Mucosa of descending colon (tissue), 3 donors: ENCODE data around the gene PARP12. TPM values are rescaled to one million over a fixed set of nuclear protein-coding genes. Genes with fewer than 3 reads are reported as not detected.

Experiments used
- ATAC-seq: fragments of 200-7000 bp; cut with Tn5 transposase; one replicate; pipeline ENCODE4 v1.9.1; 2020; ENCODE audit warnings: mild to moderate bottlenecking, moderate library complexity
- DNase-seq, 3 donors: peaks; one replicate each; pipeline ENCODE4 v3.0.0-alpha.2; 2020
- H3K36me3 ChIP-seq: fragments of 200-600 bp; one replicate; pipeline ENCODE4 v1.8.0; 2021; ENCODE audit warnings: low read depth, mild to moderate bottlenecking
- H3K4me1 ChIP-seq: fragments of 200-600 bp; one replicate; pipeline ENCODE4 v1.8.0; 2021; ENCODE audit warnings: low read depth, mild to moderate bottlenecking
- H3K4me3 ChIP-seq: fragments of 200-600 bp; one replicate; pipeline ENCODE4 v1.8.0; 2021; ENCODE audit warnings: mild to moderate bottlenecking
- H3K9me3 ChIP-seq: fragments of 200-600 bp; one replicate; pipeline ENCODE4 v1.8.0; 2021; ENCODE audit warnings: mild to moderate bottlenecking
- CTCF ChIP-seq: fragments of 200-600 bp; IDR thresholded peaks from one replicate; pipeline ENCODE4 v1.8.0; 2022; ENCODE audit warnings: antibody characterized with exemption, mild to moderate bottlenecking
- intact Hi-C, 2 donors: fragments of 100-400 bp; cut with DNase I in 1 of 2; cut with micrococcal nuclease in 1 of 2; formaldehyde crosslinking; loops; one replicate each; pipeline versions ENCODE4 v1.11.0 to v1.11.1; 2022; cut with DNase I, micrococcal nuclease
- total RNA-seq, 3 donors: library from RNA; stranded (reverse); fragmentation: NEBNext Ultra II Directional in 2 of 3; extraction: Animal tissue kit (Norgen Biotek cat#: 25700) in 2 of 3; gene quantifications; one replicate each; pipeline versions ENCODE4 v1.2.1 to v1.2.4, GENCODE V29; 2021 to 2023
- donor health status: DM: no; HTN: no; CAD: no; lungs with moderate emphysema.
- donor health status: DM: no; HTN: no; CAD: no.
- donor health status: DM: no; HTN: yes; CAD: no.

PARP12 gene
- total RNA-seq, 3 donors from 2014 or later: 55.7 to 77.0 (median 61.8) TPM

- DNase-seq (no peak), ATAC-seq (no peak)
- Histone ChIP-seq H3K36me3 (no peaks in the 10 kb centered on the region), H3K4me3 (no peak overlapping the region), H3K9me3 (no peaks in the 10 kb centered on the region), H3K4me1 (no peaks in the 10 kb centered on the region)
- no peak for TF ChIP-seq CTCF
- intact Hi-C loops: no loop called here
These were observed 88.5 kb downstream of the PARP12 start for GRCh38 chr7:139974179-139974811.

Other genes starting within 250 kb of the PARP12 start
- gene TBXAS1, start 233.7 kb downstream of the PARP12 start, total RNA-seq: 10 to 100 TPM in 1 of 3 donors, 1 to 10 TPM in 2; 9.4 to 15.6 (median 9.7) TPM
- 10 to 100 TPM; 27.4 to 45.4 (median 27.9) TPM for gene KDM7A, start 114.0 kb upstream of the PARP12 start, total RNA-seq